ENCODE measurements around the gene SEMA3F.

- no peak for TF ChIP-seq POLR2AphosphoS5 (IDR thresholded peaks at IDR 0.05; ENCODE audit: borderline replicate concordance, low read depth, low read length)
- no peak for TF ChIP-seq EZH2 (IDR thresholded peaks at IDR 0.05)
Observed at GRCh38 chr3:50193746-50194127, 38.6 kb downstream of the SEMA3F start.

Data from SK-N-MC (cell line).